NCI-H2196 (cell line): Measurements from ENCODE around the gene ECT2.
"Not testable (repeated sequence)": the region's sequence is repeated elsewhere in the genome, so short reads cannot be mapped to it uniquely, and the experiment has no call there.

Experiments used
- DNase-seq: peaks from one replicate; lab custom pipeline; 2025; ENCODE audit not compliant: unreplicated experiment; lab: John Stamatoyannopoulos, UW

ECT2 gene

DNA sequence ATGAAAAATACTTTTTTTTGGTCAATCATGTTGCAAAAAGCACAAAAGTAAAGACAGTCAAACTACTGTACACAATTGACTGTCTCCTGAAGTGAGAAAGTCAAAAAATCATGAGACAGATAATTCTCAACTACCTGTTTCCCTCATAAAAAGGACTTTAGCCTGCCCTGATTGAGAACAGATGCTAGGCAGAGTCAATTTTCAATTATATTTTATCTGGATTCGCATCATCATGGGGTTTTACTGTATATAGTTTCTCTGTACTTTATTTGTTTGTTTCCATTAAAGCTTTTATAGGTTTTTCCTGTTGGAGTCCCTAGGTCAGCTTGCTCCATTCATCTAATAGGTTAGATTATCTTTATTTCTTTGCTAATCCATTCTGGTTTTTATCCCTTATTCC is 53.8 kb downstream of the ECT2 start:
- DNase-seq = no peak

DNA sequence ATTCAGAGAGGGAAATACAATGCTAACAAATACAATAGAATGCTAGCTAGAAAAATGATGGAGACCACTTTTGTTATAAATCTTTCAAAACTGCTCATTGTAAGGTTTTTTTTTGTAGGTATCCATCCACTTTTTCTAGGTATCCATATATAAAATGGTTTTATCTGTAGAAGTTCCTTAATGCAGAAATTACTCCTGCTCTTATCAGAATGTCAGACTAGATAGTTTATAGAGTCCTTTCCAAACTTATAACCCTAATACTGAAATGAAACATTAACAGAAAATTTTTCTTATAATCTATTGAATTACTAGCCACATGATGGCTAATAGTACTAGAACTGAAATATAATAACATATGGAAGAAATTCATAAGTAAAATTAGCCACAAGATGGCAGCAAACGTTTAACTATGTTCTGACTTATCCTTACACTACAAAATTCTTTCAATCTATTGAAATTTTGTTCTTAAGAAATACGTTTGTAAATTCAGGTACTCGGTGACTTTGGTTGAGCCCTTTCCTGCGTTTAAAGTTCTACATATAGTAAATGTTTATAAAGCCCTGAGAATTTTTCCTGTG is 58.5 kb downstream of the ECT2 start:
- DNase-seq = peak; percentile 62

DNA sequence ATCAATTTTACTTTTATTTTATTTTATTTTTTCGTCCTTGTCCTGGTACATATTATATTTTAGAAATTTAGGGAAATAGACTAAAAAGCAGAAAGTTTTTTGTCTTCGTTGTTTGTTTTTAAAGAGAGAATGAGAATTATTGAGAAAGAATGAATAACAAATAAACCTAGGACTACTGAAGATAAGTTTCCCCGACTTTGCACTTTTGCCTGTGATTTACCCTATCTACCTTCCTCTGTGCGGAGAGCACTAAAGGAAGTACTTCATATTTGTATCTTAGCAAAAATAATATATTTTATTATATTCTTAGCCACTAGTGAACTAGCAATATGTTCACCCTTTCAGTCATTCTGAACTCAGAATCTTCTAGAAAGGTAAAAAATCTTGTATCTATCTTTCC is 60.6 kb downstream of the ECT2 start:
- no peak for DNase-seq

DNA sequence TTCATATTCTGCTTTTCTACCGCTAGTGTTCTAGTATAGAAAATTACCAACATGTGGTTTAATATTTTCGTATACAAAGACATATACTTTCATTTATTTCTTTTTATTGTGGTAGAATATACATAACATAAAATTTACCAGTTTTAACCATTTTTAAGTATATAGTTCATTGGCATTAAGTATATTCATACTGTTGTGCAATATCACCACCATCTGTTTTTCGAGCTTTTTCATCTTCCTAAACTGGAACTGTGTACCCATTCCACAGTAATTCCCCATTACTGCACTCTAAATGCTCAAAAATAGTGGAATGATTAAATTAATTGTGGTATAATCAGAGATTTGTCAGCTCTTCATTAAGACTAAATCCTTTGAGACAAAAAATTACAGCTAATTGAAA is 62.9 kb downstream of the ECT2 start:
- no peak for DNase-seq

DNA sequence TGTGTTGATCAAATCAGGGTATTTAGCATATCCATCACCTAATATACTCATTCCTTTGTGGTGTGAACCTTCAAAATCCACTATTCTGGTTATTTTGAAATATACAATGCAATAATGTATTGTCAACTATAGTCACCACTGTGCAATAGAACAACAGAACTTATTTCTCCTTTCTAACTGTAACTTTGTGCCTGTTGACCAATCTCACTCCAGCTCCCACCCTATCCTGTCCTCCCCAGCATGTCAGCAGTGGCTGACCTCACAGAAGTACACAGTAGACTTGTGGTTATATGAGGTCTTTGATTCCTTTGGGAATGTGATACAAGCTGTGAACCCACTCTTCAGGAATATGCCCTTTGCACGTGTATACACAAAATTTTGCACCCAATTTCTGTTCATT is 64.2 kb downstream of the ECT2 start:
- DNase-seq = no peak

DNA sequence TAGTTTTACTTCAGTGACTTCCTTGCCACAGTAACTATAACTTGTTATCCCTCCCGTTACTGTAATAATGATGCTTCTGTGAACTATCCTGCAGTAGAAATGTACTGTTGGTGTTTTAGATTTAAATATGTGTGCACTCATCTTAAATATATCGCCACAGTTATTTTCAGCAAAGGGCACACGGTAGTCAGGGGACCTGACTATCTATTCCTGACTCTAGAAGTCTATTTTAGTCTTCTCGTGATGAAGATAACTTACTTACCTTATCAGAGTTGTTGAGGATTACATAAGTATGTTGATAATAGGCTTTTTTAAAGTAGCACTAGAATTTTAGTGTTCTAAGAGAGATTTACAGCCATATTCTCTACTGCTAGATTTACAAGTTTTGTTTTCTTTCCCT is 65.3 kb downstream of the ECT2 start:
- no peak for DNase-seq

DNA sequence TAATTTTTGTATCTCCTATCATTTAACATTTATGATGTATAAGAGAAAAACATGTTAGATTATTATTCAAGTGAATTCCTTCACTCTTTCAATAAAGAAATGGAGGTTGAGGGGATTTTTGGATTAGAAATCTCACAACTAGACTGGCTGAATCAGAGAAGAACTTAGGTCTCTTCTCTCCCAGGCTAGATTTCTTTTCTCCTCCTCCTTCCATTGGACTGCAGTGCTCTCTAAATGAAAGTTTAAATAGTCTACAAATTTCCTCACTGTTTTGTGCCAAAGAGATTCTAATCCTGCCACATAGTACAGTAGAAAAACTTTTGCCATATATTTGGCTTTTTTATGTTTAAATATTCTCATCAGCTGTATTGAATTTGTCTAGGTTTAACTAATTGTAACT is 65.8 kb downstream of the ECT2 start:
- DNase-seq = no peak

DNA sequence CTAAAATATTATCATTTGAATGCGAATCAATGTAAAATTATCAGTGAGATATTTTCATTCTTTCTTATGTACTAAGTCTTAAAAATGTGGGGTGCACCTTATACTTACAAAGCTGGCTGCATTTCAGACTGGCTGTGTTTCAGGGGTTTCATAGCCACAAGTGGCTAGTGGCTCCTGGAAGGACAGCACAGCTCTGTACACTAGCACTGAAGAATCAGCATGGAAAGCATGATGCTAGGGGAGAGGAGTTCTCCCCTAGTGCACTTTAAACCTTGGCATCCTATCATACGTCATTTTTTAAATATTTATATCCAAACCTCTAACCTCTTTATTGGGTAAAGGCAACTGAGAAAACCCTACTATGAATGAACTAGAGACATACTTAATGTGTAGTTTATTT is 66.4 kb downstream of the ECT2 start:
- DNase-seq = no peak

DNA sequence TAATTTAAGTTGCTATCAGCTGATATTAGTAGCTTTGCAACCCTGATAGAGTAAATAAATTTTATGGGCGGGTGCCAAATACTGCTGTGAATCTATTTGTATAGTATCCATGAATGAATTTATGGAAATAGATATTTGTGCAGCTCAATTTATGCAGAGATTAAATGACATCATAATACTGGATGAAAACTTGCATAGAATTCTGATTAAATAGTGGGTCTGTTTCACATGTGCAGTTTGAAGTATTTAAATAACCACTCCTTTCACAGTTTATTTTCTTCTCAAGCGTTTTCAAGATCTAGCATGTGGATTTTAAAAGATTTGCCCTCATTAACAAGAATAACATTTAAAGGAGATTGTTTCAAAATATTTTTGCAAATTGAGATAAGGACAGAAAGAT is 70.0 kb downstream of the ECT2 start:
- no peak for DNase-seq

DNA sequence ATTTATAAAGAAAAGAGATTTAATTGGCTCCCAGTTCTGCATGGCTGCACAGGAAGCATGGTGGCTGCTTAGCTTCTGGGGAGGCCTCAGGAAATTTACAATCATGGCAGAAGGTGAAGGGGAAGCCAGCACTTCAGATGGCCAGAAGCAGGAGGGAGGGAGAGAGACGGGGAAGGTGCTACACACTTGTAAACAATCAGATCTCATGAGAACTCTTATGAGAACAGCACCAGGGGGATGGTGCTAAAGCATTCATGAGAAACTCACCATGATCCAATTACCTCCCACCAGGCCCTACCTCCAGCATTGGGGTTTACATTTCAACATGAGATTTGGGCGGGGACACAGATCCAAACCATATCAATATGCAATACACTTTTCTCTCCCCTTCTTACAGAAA is 73.7 kb downstream of the ECT2 start:
- no peak for DNase-seq

DNA sequence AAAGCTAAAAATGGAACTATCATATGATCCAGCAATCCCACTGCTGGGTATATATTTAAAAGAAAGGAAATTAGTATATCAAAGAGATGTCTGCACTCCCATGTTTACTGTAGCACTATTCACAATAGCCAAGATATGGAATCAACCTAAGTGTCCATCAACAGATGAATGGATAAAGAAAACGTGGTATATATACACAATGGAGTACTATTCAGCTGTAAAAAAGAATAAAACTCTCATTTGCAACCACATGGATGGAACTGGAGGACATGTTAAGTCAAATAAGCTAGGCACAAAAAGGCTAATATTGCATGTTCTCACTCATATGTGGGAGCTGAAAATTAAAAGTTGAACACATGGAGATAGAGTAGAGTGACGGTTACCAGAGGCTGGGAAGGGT is 76.7 kb downstream of the ECT2 start:
- not testable (repeated sequence) for DNase-seq

DNA sequence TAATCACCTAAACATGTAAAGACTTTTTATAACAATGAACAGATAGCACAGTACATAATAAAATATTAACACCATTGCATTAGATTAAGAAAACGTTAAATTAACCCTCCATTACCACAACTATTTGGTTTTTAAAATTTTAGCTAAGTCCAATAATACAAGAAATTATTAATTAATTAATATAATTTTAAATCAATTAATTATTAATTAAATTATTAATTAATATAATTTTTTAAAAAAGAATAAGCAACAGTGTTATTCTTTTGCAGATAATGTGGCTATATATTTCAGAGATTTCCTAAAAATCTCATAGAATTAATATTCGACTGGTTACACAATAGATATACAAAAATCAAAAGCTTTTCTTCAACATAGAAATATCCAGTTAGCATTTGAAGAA is 82.5 kb downstream of the ECT2 start:
- no peak for DNase-seq

DNA sequence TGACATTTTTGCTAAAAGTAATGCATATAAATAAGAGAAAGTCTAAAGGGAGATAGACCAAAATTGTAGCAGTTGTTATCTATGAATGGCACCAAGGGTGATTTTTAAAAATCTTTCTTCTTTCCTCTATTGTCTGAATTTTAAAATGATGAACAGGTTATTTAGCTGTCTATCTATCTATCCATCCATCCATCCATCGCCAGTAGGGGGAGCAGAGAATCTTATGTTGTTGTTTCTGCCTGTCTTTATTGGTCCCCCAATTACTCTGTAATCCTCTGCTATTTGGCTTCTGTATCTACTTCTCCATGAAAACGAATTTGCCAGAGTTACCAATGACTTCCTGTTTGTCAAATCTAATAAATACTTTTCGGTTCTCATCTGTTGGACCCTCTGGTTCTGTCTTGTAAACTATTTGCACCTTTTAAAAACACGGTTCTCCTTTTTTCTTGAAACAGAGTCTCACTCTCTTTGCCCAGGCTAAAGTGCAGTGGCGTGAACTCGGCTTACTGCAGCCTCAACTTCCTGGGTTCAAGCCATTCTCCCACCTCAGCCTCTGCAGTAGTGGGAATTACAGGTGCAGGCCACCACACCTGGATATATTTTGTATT is 86.0 kb downstream of the ECT2 start:
- DNase-seq = peak; percentile 40

DNA sequence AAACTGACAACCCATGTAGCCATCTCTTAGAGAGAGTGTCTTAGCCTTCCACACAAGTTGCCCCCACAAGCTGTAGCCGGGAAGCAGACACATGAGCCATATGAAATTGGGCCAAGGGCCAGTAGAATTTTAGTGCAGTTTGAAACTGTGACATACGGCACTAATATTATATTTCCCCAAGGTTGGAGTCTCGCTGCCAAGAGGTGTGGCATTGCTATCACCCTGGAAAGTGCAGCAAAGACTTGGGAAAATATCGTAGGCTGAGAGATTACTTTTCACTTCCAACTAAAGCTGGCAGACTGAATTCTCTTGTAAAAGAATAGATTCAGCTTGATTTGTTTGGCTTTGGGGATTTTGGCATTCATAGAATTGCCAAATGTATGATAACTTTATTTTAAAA is 89.2 kb downstream of the ECT2 start:
- no peak for DNase-seq

DNA sequence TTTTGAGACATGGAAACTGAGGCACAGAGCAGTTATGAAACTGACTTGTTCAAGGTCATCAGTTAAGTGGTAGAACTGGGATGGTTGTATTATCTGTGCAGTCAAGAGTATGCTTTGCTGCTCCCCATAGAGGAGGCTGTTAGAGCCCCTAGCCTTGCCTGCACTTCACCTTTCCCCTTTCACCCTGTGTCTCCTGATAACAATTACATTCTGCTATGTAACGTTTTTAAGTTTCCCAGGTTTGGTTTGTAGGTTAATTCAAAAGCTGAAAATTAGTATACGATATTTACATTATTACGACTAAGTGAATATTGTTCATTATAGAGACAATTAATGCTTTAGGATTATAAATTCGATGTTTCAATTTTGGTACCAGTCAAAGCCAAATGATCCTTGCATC is 89.9 kb downstream of the ECT2 start:
- no peak for DNase-seq

DNA sequence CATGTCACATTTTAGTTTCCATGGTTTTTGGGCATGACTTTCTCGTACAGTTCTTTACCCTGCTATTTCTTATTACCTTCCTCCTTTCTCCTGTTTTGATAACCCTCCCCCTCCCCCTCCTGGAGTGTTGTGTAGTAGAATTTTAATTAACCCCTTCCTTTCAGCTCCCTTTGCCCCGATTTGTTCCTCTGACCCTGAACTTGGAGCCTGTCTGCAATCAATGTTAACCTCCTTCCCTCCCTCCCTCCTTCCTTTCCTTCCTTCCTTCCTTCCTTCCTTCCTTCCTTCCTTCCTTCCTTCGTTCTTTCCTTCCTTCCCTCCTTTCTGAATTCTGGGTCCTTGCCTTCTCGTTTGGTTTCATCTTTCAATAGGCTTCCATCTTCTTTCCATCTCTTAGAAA is 90.4 kb downstream of the ECT2 start:
- DNase-seq = no peak

DNA sequence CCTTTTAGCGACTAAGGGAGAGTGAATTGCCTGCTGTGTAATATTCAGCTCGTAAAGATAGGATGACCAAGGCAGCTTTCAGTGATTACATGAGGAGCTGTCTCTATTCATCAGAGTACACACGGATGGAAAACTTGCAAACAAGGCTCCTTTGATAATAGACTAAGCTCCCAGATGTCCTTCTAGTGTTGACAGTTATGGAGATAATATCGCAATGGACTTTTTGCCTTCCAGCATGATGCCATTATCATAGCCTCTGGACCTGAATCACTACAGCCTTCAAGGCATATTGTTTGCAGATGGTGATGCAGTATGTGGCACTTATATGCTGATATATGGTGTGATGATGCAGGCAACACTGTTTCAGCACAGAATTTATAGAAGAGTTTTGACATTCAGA is 93.9 kb downstream of the ECT2 start:
- no peak for DNase-seq

DNA sequence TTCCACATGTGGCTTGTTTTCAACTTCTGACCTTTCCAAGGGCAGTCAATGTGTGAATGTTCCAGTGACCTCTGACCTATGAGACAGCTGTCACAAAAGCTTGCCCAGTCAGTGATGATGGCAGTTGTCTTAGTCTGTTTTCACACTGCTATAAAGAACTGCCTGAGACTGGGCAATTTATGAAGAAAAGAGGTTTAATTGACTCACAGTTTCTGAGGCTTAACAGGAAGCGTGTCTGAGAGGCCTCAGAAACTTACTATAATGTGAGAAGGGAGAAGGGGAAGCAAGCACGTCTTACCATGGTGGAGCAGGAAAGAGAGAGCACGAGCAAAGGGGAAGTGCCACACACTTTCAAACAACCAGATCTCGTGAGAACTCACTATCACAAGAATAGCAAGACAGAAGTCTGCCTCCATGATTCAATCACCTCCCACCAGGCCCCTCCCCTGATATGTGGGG is 95.6 kb downstream of the ECT2 start:
- DNase-seq = no peak

DNA sequence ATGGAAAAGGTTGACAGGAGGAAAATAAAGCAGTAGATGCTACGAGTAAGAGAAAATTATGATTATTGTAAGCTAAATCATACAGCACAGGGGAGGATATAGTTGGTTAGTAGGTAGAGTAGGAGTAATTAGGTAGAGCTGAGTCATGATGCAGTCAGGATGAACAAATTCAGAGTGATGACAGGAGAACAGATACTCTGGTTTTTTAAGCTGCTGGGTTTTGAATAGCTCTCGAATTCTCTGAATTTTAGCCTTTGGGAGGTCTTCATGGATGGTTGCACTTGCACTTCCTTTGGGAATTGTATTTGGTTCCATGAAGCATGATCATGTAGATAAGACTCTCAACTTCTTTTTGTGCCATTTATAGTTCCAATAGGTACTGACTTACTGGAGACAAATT is 96.2 kb downstream of the ECT2 start:
- DNase-seq = no peak

DNA sequence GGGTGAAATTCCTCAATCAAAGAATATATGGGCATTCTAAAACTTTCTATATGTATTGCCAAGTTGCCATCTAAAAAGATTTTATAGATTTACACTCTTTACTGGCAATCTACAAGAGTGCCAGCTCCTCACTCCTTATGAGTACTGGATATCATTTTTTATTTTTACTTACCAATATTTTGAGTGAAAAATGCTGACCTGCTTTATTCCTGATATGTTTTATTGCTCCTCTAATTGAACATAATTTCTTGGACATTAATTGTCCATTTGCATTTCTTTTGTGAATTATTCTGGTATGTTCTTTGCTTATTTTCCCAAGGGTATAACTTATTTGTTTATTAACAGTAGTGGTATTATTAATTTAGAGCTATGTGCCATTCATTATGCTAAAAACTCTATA is 96.8 kb downstream of the ECT2 start:
- DNase-seq = no peak

DNA sequence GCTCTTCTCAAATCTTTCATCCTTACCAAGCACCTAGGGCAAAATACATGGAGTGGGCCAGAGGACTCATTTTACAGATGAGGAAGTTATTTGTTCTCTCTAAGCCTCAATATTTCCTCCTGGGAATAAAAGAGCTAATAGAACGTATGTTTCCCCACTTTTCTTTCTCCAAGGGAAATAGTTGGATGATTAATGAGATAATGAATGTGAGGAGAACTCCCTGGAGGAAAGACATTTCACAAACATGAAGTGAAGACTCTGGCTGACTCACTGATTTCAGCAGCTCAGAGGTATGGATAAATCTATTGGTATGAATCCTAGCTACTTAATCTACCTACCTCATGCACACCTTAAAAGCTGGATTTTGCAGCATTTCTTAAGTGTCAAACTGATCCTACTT is 98.4 kb downstream of the ECT2 start:
- DNase-seq = no peak

DNA sequence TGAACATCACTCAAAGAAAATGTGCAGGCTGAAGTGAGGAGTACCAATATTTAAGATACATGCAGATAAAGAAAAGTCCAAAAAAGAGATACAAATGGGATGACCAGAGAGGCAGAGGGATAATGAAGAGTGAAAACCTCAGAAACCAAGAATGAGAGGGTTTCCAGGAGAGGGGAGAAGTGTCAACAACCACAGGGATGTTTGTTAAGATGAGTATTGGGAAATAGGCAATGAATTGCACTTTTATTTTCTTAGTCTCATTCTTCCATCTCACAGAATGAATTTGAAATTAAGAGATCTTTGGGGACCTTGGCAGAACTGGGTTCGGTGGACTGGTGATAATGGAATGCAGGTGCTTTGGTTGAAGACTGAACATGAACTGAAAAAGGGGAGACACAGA is 102.5 kb downstream of the ECT2 start:
- no peak for DNase-seq

DNA sequence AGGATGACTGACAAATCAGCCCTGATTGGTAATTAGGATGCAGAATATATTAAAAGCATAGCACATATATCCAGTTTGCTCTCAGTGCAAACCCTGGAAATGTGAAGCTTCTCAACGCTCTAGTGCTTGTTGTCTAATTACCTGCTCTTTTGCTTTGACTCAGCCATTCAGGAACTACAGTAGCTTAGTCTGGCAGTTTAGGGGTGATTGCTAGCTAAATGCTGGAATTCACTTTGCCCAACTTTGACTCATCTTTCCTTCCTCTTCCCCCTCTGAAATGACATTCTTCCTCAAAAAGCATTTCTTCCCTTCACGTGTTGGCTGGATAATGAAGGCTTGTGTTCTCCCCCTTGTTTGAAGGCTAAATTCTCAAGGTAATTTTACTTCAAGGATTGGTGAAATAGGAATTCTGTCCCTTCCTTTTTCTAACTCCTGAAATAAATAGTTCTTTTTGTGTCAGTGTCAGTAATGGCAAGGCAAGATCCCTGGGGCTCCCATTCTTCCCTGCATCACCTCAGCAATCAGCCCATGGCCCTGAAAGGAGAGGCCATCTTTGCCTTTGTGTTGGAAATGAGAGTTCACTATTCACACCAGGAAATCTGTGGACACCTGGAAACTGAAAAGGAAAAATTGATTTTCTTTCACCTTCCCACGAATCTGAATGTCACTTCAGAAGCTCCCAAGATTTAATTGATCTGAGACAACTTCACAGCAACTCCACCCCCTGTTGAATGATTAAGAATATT is 103.6 kb downstream of the ECT2 start:
- no peak for DNase-seq
